Natural killer cell treated with Interleukin-12 subunit alpha and Interleukin-12 subunit beta and Interleukin-15 and Interleukin-18, amount 100 ng/mL, for 72 hours (primary cell): ENCODE data around the gene FCRLB. TPM values are rescaled to one million over a fixed set of nuclear protein-coding genes. Genes with fewer than 3 reads are reported as not detected.
"Not testable (repeated sequence)": the region's sequence is repeated elsewhere in the genome, so short reads cannot be mapped to it uniquely, and the experiment has no call there.

Experiments used
- ATAC-seq, 2 donors: fragments of 150-1000 bp; cut with Tn5 transposase in 1 of 2; sonication (Bioruptor Pico), chemical (Tn5 transposase) in 1 of 2; 2 replicates each; pipeline ENCODE4 v1.10.0; 2021
- DNase-seq: peaks from one replicate; pipeline ENCODE4 v3.0.0; 2022; ENCODE audit warnings: low spot score
- H3K27ac Mint-ChIP-seq, 2 donors: 1 replicate in 1 of 2; 2 replicates in 1 of 2; pipeline ENCODE4 v1.8.0; 2022; ENCODE audit warnings: mixed read lengths in 2 of 2, mild to moderate bottlenecking in 1 of 2, moderate library complexity in 1 of 2
- H3K27me3 Mint-ChIP-seq, 2 donors: 1 replicate in 1 of 2; 2 replicates in 1 of 2; pipeline ENCODE4 v1.8.0; 2022; ENCODE audit warnings: mixed read lengths in 2 of 2
- H3K36me3 Mint-ChIP-seq: one replicate; pipeline ENCODE4 v1.8.0; 2022; ENCODE audit warnings: mixed read lengths
- H3K4me1 Mint-ChIP-seq, 2 donors: 1 replicate in 1 of 2; 2 replicates in 1 of 2; pipeline ENCODE4 v1.8.0; 2022; ENCODE audit warnings: low read depth in 2 of 2, mixed read lengths in 2 of 2, mild to moderate bottlenecking in 1 of 2
- H3K4me3 Mint-ChIP-seq: one replicate; pipeline ENCODE4 v1.8.0; 2022; ENCODE audit warnings: mixed read lengths
- H3K9me3 Mint-ChIP-seq: 2 replicates; pipeline ENCODE4 v1.8.0; 2022; ENCODE audit warnings: mixed read lengths
- total RNA-seq, 2 donors: library from RNA; stranded (reverse); gene quantifications; one replicate each; pipeline ENCODE4 v1.2.3, GENCODE V29; 2022

The FCRLB gene
- total RNA-seq, 2 donors from 2014 or later, result 0.24 to 0.42 TPM

DNA sequence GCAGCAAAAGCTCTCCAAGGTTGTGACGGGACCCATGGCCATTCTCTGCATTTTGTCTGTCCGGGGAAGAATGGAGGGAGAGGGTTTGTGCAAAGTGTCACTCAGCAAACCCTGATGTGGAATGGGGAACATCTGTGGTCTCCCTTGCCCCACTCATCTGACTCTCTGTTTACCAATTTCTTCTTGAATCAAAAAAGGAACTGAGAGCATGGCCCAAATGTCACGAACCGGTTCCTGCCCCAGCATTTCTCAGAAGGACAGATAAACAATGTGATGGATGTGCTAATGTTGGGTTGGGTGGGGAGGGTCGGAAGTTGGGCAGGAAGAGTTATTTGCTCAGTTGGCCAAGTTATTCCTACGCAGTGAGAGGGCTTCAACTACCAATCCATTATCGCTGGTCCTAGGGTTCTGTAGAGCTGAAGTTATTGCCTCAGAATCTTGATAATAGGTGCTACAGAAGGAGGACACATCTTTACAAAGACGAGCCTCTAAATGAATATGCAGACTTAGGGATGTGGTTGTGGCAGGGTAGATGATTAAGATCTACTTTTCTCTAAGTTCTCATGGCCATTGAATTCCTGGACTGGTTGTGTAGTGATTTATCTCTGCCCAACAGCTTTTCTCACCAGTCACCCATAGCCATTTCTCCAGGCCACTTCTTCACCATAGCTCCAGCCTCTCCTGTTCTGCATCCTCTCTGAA lies 18.7 kb downstream of the FCRLB start:
- Mint-ChIP-seq H3K27me3 (no peaks in the 10 kb centered on the region), H3K9me3 (no peaks in the 10 kb centered on the region), H3K27ac (peak overlapping the region; percentile 73 to 86), H3K4me3 (peak overlapping the region; percentile 67), H3K4me1 (peaks cover 62 to 72% of the 10 kb centered on the region in 2 donors), H3K36me3 (no peaks in the 10 kb centered on the region)
- no peak for DNase-seq
- peak in 1 of 2 donors; percentile 33 for ATAC-seq

- no peak for ATAC-seq
- no peaks in the 10 kb centered on the region for H3K27me3 Mint-ChIP-seq
- H3K4me1 Mint-ChIP-seq, result peaks cover 61 to 70% of the 10 kb centered on the region in 2 donors
- DNase-seq, result no peak
- H3K36me3 Mint-ChIP-seq, result no peaks in the 10 kb centered on the region
- H3K9me3 Mint-ChIP-seq, result no peaks in the 10 kb centered on the region
- peak overlapping the region; percentile 67 for H3K4me3 Mint-ChIP-seq
- peak overlapping the region; percentile 73 to 86 for H3K27ac Mint-ChIP-seq
Measured at GRCh38 chr1:161740921-161741320, 19.6 kb downstream of the FCRLB start.

- ATAC-seq (no peak), DNase-seq (no peak)
- Mint-ChIP-seq H3K4me3 (peak overlapping the region; percentile 74), H3K27ac (peak overlapping the region; percentile 72 to 91), H3K4me1 (peaks cover 49 to 67% of the 10 kb centered on the region in 2 donors), H3K9me3 (no peaks in the 10 kb centered on the region), H3K27me3 (peaks cover 0 to 5% of the 10 kb centered on the region in 2 donors), H3K36me3 (no peaks in the 10 kb centered on the region)
Measured at GRCh38 chr1:161743231-161743630, 21.9 kb downstream of the FCRLB start.

DNA sequence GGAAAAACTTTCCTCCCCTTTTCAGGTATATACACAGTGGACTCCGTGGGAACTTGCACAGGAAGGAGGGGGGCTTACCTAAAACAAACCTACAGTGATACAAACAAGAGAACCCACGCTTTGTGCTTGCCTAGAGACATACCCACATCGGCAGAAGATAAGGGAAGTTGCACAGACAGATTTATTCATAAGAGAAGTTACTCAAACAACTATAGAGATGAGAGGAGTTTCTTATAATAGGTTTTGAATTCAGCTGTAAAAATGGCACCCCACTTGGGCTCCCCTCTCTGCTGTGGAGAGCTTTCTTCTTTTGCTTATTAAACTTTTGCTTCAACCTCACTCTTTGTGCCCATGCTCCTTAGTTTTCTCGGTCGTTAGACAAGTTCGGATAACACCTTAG lies 26.5 kb downstream of the FCRLB start:
- Mint-ChIP-seq H3K9me3 (no peaks in the 10 kb centered on the region), H3K36me3 (peaks cover 5% of the 10 kb centered on the region), H3K4me3 (no peak overlapping the region), H3K27me3 (peaks cover 0 to 5% of the 10 kb centered on the region in 2 donors), H3K27ac (peak overlapping the region in 1 of 2 donors; percentile 8), H3K4me1 (peaks cover 29 to 48% of the 10 kb centered on the region in 2 donors)
- no peak for ATAC-seq
- DNase-seq, result no peak

DNA sequence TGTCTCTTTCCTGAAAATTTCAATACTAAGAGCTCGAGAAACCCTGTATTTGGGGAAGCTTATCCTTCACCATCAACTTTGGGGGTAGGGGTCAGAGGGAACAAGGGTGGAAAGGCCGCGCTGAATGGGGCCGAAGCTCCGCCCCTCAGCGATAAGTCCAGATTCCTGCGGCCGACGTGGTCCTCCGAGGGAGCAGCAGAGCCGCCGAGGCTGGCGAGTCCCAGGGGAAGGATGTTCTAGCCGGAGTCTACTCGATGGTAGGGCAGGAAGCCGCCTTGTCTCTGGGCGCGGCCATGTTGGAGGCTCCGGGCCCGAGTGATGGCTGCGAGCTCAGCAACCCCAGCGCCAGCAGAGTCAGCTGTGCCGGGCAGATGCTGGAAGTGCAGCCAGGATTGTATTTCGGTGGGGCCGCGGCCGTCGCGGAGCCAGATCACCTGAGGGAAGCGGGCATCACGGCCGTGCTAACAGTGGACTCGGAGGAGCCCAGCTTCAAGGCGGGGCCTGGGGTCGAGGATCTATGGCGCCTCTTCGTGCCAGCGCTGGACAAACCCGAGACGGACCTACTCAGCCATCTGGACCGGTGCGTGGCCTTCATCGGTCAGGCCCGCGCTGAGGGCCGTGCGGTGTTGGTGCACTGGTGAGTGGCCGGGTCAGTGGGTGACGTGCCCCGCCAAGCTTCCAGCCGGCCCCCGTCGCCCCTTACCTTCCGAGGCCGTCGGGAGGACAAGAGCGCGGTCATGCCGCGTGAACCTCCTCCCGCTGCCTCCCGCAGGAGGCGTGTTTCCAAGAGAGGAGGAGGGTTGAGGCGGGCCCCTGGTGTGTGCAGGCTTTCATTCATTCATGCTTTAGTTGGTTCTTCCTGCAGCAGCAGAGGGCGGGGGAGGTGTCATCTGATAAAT lies 28.4 kb downstream of the FCRLB start, which contains the start of gene DUSP12:
TSS of gene DUSP12 (plus strand) at position 278 of the 899 bp plus-strand sequence. CDS start at position 294, 16 bp downstream.
- Mint-ChIP-seq H3K4me3 (peak within 1 kb of the TSS; percentile 99), H3K4me1 (peaks cover 25 to 44% of the 10 kb centered on the region in 2 donors), H3K27me3 (peaks cover 0 to 5% of the 10 kb centered on the region in 2 donors), H3K27ac (peak within 1 kb of the TSS; percentile 84 to 93), H3K9me3 (peaks cover 3% of the 10 kb centered on the region), H3K36me3 (peaks cover 17% of the 10 kb centered on the region)
- ATAC-seq (peak; percentile 98 to 99), DNase-seq (peak; percentile 95)

DNA sequence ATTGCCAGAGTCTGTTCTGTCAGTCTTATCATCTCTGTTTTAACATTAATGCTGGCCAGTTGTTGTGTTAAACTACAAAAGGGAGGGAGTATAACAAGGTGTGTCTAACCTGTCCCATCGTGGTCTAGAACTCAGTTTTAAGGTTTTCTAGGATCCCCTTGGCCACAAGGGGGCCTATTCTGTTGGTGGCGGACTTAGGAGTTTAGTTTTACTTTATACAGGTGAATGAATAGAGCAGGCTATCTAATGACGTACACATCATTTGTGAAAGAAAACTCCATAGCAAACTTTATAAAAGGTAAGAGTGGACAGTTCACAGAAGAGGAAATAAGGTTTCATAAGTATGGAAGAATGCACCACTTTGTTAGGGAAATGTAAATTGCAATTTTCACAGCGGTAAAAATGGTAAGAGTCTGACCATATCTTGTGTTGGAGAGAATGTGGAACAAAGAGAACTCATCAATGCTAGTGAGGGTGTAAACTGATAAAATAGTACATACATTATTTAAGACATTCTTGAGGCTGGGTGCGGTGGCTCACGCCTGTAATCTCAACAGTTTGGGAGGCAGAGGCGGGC lies 42.3 kb downstream of the FCRLB start:
- peaks cover 25 to 36% of the 10 kb centered on the region in 2 donors for H3K4me1 Mint-ChIP-seq
- H3K4me3 Mint-ChIP-seq, result peak overlapping the region; percentile 55
- peak overlapping the region in 1 of 2 donors; percentile 16 for H3K27ac Mint-ChIP-seq
- ATAC-seq, result no peak
- H3K27me3 Mint-ChIP-seq, result no peaks in the 10 kb centered on the region
- DNase-seq, result no peak
- peaks cover 8% of the 10 kb centered on the region for H3K36me3 Mint-ChIP-seq
- no peaks in the 10 kb centered on the region for H3K9me3 Mint-ChIP-seq

GRCh38 chr1:161766102-161766981 lies 45.0 kb downstream of the FCRLB start, which contains the start of gene ATF6:
Gene ATF6, plus strand, starts transcription at chr1:161766320. Its CDS starts 41 bp downstream, at chr1:161766361.
- Mint-ChIP-seq H3K9me3 (no peaks in the 10 kb centered on the region), H3K4me1 (peaks cover 28 to 41% of the 10 kb centered on the region in 2 donors), H3K36me3 (peaks cover 8% of the 10 kb centered on the region), H3K27ac (peak within 1 kb of the TSS; percentile 93 to 97), H3K27me3 (no peaks in the 10 kb centered on the region), H3K4me3 (peak within 1 kb of the TSS; percentile 98)
- ATAC-seq, result peak; percentile 90 to 94
- DNase-seq, result peak; percentile 84

DNA sequence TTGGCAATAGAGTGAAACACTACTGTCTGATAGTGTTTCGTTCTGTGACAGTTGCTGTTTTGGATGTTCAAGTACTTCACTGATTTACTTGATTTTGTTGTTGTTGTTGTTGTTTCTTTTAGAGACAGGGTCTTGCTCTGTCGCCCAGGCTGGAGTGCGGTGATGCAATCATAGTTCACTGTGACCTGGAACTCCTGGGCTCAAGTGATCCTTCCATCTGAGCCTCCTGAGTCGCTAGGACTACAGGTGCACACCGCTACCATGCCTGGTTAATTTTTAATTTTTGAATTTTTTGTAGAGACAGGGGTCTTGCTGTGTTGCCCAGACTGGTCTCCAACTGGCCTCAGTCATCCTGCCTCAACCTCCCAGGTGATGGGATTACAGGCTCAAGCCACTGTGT lies 47.1 kb downstream of the FCRLB start:
- Mint-ChIP-seq H3K4me3 (peak overlapping the region; percentile 98), H3K4me1 (peaks cover 26 to 38% of the 10 kb centered on the region in 2 donors), H3K9me3 (no peaks in the 10 kb centered on the region), H3K36me3 (peaks cover 8% of the 10 kb centered on the region), H3K27me3 (no peaks in the 10 kb centered on the region), H3K27ac (peak overlapping the region in 1 of 2 donors; percentile 97)
- DNase-seq (no peak), ATAC-seq (no peak)

- H3K4me1 Mint-ChIP-seq, result peaks cover 23 to 32% of the 10 kb centered on the region in 2 donors
- peaks cover 8% of the 10 kb centered on the region for H3K36me3 Mint-ChIP-seq
- no peaks in the 10 kb centered on the region for H3K27me3 Mint-ChIP-seq
- H3K9me3 Mint-ChIP-seq, result no peaks in the 10 kb centered on the region
- no peak overlapping the region for H3K4me3 Mint-ChIP-seq
- DNase-seq (no peak), ATAC-seq (no peak)
- no peak overlapping the region for H3K27ac Mint-ChIP-seq
Measured at GRCh38 chr1:161768986-161769672, 47.8 kb downstream of the FCRLB start.

DNA sequence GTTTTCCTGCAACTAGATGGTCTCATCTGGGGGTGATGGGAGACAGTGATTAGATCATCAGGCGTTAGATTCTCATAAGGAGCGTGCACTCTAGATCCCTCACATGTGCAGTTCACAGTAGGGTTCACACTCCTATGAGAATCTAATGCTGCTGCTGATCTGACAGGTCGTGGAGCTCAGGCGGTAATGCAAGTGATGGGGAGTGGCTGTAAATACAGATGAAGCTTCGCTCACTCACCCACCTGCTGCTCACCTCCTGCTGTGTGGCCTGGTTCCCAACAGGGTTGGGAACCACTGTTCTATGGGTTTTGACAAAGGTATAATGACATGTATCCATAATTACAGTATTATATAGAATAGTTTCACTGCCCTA lies 48.3 kb downstream of the FCRLB start:
- not testable (repeated sequence) for H3K27me3 Mint-ChIP-seq, H3K4me3 Mint-ChIP-seq, ATAC-seq, H3K27ac Mint-ChIP-seq, DNase-seq, H3K9me3 Mint-ChIP-seq, H3K36me3 Mint-ChIP-seq
- H3K4me1 Mint-ChIP-seq, result peaks cover 23 to 32% of the 10 kb centered on the region in 2 donors

- ATAC-seq, result no peak
Measured at GRCh38 chr1:161770250-161770649, 48.9 kb downstream of the FCRLB start.

GRCh38 chr1:161771161-161771560 lies 49.8 kb downstream of the FCRLB start:
- no peak for DNase-seq
- Mint-ChIP-seq H3K9me3 (no peaks in the 10 kb centered on the region), H3K27ac (no peak overlapping the region), H3K27me3 (no peaks in the 10 kb centered on the region), H3K36me3 (peaks cover 7% of the 10 kb centered on the region), H3K4me1 (peaks cover 23 to 27% of the 10 kb centered on the region in 2 donors), H3K4me3 (no peak overlapping the region)
- no peak for ATAC-seq

More at GRCh38 chr1:161770250-161770649, 48.9 kb downstream of the FCRLB start:
- DNase-seq, result no peak
- H3K36me3 Mint-ChIP-seq, result peaks cover 8% of the 10 kb centered on the region
- H3K4me1 Mint-ChIP-seq, result peaks cover 23 to 29% of the 10 kb centered on the region in 2 donors
- H3K4me3 Mint-ChIP-seq, result no peak overlapping the region
- H3K27ac Mint-ChIP-seq, result no peak overlapping the region
- no peaks in the 10 kb centered on the region for H3K27me3 Mint-ChIP-seq
- H3K9me3 Mint-ChIP-seq, result no peaks in the 10 kb centered on the region
